Measurements from ENCODE around the gene CDC42SE1.

DNA sequence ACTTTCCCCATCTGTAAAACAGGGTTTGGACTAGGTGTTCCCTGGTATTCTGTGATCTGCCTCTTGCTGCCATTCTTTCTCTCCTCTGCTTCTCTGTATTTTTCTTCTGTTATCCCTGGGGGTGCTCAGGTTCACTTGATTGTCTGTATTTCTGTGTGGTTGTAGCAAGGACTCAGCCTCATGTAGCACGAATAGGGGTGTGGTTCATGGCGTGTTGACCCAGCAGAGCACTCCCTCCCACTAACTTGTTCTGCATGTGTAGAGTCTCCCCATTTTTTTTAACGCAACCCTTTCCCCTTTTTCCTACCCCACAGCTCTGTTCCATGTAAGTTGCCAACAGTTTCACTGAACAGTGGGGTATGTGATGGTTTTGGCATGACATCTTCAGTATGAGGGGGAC lies 24.3 kb downstream of the CDC42SE1 start:
- TF ChIP-seq, protein P1, sequence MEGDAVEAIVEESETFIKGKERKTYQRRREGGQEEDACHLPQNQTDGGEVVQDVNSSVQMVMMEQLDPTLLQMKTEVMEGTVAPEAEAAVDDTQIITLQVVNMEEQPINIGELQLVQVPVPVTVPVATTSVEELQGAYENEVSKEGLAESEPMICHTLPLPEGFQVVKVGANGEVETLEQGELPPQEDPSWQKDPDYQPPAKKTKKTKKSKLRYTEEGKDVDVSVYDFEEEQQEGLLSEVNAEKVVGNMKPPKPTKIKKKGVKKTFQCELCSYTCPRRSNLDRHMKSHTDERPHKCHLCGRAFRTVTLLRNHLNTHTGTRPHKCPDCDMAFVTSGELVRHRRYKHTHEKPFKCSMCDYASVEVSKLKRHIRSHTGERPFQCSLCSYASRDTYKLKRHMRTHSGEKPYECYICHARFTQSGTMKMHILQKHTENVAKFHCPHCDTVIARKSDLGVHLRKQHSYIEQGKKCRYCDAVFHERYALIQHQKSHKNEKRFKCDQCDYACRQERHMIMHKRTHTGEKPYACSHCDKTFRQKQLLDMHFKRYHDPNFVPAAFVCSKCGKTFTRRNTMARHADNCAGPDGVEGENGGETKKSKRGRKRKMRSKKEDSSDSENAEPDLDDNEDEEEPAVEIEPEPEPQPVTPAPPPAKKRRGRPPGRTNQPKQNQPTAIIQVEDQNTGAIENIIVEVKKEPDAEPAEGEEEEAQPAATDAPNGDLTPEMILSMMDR (IDR thresholded peaks at IDR 0.05; ENCODE audit: low read depth, low read length), result no peak
- no peak for TF ChIP-seq POLR2A (IDR thresholded peaks at IDR 0.05; ENCODE audit: extremely low read depth, insufficient read length)
- TF ChIP-seq MYC (IDR thresholded peaks at IDR 0.05; ENCODE audit: low read depth, low read length), result no peak
- TF ChIP-seq, protein P2, sequence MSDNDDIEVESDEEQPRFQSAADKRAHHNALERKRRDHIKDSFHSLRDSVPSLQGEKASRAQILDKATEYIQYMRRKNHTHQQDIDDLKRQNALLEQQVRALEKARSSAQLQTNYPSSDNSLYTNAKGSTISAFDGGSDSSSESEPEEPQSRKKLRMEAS (IDR thresholded peaks at IDR 0.05; ENCODE audit: low read depth, low read length), result no peak

Data from NB4 (cell line).